GM21723 (cell line): ENCODE measurements around the gene RBMS3.

ENCODE experiments used
- ATAC-seq: cut with Tn5 transposase; IDR thresholded peaks from one replicate; pipeline ENCODE4 v1.9.1; 2021; ENCODE audit warnings: mild to moderate bottlenecking, moderate library complexity; ENCODE audit not compliant: unreplicated experiment

Gene RBMS3

DNA sequence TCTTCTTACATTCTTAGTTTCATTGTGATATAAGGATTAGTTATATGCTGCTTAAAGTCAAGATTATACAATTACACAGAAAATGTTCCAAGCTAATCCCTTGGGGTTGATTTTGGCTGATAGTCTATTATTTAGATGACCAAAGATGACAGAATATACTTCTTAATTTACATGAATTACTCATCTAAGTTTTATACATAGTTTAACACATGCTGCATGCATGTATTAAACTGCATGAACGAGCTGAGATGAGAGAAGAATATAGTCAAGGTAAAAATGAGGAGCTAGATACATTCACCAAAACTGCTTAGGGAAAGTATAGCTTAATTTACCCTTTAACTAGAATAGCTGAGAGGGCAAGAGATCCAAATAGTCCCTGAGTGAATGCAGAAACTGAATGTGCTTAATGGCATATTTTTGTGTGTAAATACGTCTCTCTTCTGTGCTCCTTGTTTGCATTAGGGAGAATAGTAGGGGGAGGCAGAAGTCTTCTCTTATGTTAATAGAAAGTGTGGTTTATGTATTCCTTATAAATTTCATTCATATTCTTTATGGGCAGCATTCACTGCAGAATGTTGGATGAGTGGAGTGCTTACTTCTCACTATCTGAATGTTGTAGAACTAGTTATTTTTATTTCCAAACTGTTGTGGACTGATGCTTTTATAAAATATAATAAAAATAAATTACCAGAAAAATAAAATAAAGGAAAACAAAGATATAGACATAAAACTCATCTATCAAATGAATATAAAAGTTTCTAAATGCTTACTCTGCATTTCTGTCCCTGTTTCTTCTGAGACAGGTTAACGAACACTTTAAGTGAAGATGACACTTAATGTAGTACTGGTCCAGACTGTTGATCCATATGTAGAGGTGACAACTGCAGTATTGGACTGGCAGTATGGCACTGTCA is 327.8 kb downstream of the RBMS3 start:
- ATAC-seq, result no peak

DNA sequence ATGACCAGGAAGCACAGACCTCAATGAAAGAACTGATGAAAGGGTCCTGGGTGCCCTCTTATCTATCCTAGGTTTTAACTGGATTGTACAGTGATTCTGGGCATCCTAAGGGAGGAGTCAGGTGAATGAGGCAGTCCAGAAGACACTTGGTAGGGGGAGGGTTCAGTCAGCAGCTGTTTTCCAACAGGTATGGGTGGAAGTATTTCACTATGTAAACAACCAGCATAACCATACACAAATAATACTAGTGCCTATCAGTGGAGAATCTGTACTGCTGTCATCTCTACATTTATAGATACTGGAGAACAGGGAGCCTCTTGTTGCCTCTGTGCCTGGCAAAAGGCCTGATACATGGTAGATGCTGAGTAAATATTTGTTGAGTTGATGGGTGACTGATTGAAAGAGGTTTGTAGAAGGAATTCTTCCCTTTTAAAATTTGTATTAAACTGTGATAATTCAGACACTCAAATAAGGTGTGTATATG is 328.5 kb downstream of the RBMS3 start:
- ATAC-seq, result no peak

DNA sequence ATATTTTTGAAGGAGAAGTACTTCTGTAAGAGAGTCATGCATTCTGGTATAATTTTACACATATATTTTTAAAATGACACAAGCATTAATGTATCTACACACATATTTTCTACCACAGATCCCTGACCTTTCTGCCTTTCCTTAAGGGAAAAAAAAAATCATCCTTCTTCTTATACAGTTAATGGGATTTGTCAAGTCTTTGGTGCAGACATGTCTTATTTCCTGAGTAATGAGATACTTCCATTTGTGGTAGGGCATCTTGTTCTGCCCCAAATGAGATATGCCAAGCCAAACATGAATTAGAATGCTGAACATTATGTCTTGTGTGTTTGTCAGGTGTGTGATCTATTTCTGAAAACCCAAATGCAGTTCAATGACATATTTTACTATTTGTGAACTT is 329.9 kb downstream of the RBMS3 start:
- no peak for ATAC-seq

DNA sequence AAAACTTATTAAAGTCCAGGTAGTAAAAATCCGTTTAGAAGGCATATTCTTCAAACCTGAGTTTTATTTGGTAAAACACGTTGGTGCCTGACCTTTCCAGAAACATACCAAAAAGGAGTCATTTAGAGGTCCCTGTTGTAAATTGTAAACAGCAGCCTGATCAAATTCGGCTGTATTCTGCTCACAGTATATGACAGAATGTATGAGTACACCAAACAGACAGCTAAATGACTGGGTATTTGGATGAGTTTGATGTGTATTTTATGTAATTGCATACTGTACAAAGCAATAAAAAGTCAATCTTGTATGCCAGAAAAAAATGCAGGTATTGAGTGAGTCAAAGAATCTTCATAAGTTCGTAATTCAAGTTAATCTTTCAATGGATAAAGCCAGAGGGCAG is 330.4 kb downstream of the RBMS3 start:
- no peak for ATAC-seq

DNA sequence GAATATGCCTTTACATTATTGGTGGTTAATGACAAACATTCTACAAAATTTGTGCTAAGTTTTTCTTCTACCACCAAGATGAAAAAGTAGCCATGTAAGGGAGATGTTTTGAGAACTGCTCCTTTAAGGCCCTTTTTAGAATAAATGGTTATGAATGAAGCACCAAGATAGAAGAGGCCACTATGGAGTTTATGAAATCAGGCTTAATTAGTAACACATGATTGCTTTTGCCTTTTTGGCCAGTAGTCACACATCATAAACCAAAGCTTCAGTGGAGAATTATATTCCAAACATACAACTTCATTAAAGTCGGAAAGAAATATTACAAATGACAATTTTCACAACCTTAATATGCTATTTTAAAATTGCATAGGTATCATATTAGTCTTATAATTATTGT is 331.7 kb downstream of the RBMS3 start:
- no peak for ATAC-seq

DNA sequence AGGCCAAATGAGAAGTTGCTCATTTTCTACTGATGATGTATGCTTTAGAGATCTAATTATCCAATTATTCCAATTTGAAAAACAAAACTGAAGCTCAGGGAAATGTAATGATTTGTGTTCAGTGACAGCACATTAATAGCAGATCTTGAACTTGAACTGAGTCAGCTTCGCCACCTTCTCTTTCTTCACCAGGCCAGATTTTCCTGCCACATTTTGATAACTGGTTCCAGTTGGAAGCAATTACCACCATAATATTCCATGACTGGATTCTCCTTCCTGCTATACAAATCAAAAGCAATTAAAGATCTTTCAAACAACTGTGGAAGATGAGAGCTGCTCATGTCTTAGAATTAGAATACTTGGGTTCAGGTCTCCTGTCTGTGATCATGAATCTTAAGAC is 334.1 kb downstream of the RBMS3 start:
- ATAC-seq, result no peak

DNA sequence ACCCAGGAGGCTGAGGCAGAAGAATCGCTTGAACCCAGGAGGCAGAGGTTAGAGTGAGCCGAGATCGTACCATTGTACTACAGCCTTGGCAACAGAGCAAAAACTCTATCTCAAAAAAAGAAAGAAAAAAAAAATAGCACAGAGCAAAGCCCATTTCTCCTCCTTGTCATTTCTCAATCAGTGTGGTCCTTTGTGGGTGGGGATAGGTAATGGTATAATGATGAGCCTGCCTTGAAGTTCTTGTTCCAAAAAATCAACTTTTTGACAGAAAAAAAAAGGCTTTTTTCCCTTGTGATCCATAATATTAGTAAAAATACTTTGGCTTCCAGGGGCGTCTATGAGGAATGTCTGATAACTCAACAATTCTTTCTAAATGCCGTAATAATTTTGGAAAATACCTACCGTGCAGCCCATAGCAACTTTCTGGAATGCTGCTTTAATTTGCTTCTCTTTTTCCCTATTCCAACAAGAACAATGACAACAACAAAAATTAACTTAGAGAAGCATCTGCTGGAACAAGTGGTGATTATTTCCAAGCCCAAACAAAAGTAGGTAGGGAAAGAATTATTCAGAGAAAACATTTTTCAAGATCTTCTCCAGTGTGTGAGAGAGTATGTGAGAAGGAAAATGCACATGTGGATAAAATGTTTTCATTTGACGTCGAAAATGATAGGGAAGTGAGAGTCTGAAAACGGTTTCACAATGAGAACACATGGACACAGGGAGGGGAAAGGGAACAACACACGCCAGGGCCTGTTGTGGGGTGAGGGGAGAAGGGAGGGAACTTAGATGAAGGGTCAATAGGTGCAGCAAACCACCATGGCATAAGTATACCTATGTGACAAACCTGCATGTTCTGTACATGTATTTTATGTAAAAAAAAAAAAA is 337.8 kb downstream of the RBMS3 start:
- no peak for ATAC-seq

DNA sequence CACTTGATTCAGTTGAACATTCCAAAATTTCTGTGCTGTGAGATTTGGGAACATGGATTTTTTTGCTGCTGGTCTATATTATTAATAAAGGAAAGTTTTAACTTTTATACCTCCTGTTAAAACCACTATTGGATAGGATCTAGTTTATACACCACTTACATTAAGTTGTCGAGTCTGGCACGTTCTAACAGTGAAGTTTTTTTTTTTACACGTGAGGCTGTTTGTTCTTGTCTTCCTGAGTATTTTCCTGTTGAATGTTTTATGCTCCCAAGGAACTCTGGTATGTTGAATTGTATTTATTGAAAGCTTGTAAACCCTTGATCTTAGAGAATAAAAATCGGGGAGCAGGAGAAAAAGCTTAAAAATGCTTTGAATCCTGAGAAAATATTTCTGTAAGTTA is 338.8 kb downstream of the RBMS3 start:
- no peak for ATAC-seq

DNA sequence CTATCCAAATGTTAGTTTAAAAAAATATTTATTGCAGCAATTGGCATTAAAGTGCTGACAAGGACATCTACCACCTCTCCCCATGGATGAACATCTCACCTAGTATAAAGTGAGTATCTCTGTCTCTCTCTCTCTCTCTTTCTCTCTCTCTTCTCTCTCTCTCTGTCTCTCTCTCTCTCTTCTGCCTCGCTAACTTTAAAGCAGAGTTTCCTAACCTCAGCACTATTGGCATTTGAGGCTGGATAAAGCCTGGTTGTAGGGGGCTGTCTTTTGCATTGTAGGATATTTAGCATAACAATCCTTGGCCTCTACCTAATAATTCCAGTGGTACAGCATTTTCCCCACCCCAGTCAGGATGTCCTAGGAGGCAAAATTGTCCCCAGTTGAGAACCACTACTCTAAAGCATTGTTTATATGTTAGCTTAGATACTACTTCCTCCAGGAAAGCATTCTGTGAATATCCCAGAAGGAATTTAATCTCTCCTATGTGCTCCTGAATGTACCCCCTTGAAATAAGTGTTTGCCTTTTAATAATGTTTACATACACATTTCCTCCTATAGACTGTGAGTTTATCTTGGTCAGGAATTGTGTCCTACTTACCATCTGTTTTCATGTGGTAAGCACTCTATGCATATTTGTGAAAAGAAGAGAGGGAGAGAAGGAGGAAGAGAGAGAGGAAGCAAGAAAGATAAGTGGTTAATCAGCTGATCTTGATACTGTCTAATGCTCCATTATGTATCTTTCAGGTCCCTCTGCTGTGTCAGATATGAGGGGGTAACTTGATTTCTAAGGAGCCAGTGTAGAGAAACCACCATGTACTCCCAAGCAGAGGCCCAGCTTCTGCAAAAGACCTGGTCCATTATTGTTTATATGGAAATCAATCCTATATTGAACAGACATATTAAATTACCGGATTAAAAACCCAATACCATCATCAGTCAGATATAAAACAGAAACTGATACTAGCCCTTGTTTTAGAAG is 346.6 kb downstream of the RBMS3 start:
- no peak for ATAC-seq

DNA sequence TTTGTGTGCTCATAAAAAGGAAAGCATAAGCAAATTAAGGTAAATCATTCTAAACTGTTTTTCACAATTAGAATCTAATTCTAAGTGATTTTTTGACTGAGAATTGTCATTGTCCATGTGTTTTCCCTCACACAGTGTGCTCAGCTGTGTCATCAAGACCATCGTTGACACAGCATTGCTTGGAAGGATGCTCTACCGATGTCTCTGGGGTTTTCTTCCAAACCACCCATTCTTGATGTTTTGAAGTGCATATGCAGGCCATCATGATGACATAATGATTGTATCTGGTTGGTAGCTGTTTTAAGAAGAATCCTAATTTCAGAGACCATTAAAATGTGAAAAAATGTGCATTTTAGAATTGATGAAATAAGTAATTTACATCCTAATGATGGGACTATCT is 347.9 kb downstream of the RBMS3 start:
- ATAC-seq, result no peak

DNA sequence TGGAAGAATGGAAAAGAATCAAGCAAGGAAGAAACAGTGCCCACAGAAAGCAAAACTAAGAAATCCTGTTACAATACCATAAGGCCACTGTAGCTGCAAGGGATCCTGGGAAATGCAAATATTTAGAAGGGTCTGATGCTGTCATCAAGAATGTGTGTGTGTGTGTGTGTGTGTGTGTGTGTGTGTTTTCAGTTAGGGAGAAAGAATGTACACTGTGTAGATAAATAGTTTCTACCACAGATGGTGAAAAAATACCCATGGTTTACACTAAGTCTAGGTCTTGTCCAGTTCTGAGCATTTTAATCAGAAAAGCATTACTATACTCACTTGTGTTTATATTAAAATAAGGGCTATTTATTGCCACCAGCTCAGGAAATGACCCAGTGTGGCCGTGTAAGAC is 355.0 kb downstream of the RBMS3 start:
- no peak for ATAC-seq

DNA sequence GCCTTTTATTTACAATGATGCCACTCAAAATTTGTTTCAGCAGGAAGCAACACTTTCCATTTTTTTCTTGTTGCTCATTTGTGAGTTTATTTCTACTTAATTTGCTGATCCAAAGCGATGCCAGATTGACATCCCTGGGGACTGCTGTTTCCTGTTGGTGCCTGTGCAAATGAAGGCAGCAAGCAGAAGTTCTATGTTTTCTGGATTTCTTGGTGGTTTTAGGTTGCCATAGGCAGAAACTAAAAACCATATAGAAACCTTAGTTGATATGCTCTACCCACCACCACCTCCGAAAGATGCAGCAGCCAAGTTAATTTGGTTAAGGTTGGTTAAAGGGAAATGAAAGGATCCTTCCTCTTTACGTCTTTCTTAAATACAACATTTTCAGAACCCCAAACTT is 356.2 kb downstream of the RBMS3 start:
- no peak for ATAC-seq

DNA sequence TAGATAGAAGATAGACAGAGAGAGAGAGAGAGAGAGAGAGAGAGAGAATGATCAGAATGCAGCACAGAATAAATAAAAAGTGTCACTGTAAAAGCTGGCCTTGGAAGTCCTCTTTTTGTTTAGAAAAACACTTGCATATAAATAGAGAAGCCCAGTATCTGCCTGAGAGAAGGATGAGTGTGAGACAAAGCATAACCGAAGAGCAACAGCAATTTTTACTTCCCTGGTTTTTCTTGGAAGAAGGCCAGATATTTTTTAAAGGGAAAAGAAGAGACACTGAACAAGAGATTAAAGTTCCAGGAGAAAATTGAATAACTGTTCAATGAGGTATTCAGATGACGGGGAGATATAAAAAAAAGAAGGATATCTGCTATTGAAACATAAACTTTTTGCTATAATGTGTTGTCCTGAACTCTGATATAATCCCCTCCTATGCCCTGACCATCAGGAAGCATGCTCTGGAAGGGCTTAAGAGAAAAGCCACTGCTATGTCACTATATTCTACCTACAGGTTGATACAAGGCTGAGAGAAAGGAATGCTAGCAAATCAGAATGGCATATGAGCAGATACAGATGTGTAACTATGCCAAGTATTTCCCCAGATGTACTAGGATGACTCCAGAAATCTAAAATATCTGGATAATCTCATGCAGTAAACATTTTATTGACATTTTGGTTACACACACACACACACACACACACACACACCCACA is 358.9 kb downstream of the RBMS3 start:
- no peak for ATAC-seq

DNA sequence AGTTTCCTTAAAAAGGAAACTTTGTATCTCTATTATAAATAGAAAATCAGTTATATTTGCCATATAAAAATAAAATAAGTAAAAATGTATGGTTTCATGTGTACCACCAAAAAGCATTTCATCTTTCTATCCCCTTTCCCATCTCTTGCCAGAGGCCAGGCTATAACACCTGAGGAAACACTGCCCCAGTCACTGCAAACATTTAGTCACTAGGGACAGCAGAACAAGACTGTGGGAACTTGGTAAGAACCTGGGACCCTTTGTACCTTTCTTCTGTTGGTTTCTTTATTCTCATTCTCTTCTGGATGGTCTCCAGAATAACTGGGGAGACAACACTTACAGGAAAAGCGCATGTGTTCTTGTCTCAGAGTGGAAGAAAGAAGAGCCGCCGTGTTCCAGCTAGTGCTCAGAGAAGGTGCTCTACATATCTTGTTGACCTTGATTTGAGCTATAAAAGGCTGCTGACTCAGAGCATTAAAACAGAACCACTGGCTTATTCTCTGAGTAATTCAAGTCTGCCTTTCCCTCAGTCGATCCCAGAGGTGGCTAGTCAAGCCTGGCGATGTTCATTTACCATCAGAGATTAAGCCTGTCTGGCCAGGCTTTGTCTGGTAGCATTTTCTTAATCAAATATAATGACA is 361.6 kb downstream of the RBMS3 start:
- ATAC-seq, result no peak

DNA sequence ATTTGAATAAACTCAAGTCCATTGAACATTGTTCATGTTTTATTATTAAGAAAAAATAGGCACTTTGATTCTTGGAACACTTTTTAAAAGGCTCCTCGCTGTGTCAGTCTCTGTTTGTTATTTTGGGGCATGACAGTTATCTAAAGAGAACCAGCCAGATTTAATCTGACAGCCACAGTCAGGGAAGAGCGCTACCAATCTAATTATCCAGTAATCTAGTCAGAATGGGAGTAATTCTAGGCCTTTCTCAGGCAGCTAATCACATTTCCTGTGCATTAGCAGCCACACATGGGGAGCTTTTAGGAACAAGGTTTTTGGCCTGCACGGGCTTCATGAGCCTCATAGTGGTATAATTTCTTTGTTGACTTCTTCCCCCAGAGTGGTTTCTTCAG is 362.2 kb downstream of the RBMS3 start:
- ATAC-seq, result no peak

DNA sequence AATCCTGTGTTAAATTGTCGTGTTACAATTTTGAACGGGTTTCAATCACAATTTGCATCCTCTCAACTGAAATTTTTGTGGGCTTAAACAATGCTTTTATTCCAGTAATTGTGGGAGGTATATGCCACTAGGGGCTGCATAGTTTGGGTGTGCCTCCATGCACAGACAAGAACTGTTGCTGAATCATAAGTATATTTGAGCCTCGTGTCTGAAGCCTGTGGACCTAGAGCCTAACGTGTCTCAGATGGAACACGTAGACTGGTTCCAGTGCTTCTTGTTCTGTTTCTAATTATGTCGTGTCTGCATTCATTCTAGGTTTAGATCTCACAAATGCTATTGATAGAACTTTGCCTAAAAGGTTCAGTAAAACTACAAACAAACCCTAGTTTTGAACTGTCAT is 363.4 kb downstream of the RBMS3 start:
- no peak for ATAC-seq

DNA sequence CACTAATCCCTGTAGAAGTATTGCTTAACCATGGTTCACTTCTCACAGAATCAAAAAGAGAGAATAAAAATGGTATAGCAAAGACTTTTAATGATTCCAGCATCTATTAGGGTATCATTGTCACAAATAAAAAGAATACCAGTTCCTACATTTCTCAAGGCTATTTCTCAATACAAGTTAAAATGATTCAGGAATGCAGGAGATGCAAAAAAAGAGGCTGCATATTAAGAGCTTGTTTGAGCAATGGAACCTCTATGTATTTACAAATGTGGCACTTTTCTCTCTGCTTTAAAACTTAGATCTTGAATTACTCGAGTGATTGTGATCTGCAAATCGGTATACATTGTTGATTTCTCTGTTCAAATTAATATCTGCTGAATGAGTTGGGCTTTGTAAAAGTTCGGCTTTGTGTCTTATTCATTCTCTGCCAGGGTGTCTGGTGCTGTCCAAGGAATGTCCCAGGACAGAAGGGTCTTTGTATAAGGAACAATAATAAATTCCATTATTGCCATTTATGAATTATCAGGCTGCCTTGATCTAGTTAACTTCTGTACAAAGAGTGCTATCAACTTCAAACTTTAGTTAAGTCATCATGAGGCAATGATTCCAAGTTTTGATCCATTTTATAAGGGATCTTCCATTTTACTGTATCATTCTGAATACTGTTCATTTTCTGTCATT is 364.2 kb downstream of the RBMS3 start:
- no peak for ATAC-seq

DNA sequence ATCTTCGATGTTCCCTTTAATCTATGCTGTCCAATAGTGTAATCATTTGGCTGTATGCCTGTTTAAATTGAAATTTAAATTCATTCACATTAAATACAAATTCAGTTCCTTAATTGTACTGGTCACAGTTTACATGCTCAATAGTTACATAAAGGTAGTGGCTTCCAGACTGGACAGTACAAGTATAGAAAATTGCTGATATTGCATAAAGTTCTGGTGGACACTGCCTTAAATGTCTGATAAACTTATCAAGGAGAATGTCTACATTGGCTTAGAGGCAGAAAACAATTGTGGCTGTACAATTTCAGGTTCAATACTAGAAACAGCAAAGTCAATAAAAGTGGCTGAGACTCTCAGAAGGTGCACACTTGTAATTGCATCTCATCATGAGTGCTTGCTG is 365.2 kb downstream of the RBMS3 start:
- no peak for ATAC-seq
